Left cardiac atrium (tissue), 4 donors: ENCODE data around the gene HOXB8. TPM values are rescaled to one million over a fixed set of nuclear protein-coding genes. Genes with fewer than 3 reads are reported as not detected.

Source experiments
- ATAC-seq, 2 donors: fragments of 200-7000 bp; cut with Tn5 transposase; one replicate each; pipeline ENCODE4 v1.9.1; 2020; ENCODE audit warnings: mild to moderate bottlenecking in 2 of 2, moderate library complexity in 2 of 2
- DNase-seq: peaks from one replicate; pipeline ENCODE4 v3.0.0-alpha.2; 2020
- intact Hi-C, 2 donors: fragments of 100-400 bp; cut with DNase I; formaldehyde crosslinking; loops; one replicate each; pipeline versions ENCODE4 v1.14.1 to v1.15.1; 2022 to 2023
- long read RNA-seq: library from polyadenylated mRNA; unstranded; transcript quantifications from one replicate; pipeline ENCODE4 v2.0.0, GENCODE V29; 2021
- total RNA-seq, 2 donors: library from RNA; stranded (reverse); fragmentation: NEBNext Ultra II Directional; extraction: Animal tissue kit (Norgen Biotek cat#: 25700); gene quantifications; one replicate each; pipeline ENCODE4 v1.2.1, GENCODE V29; 2021
- donor health status: DM: no; HTN: yes; CAD: no.
- donor health status: DM: no; HTN: yes; CAD: no; lungs with severe emphysema.
- donor health status: DM: yes; HTN: yes; CAD: no.
- donor health status: Dilated cardiomyopathy.

The HOXB8 gene
- total RNA-seq = under 1 TPM in 1 of 2 donors, not detected in 1; 0.32 TPM
- long read RNA-seq = 0 reads

DNA sequence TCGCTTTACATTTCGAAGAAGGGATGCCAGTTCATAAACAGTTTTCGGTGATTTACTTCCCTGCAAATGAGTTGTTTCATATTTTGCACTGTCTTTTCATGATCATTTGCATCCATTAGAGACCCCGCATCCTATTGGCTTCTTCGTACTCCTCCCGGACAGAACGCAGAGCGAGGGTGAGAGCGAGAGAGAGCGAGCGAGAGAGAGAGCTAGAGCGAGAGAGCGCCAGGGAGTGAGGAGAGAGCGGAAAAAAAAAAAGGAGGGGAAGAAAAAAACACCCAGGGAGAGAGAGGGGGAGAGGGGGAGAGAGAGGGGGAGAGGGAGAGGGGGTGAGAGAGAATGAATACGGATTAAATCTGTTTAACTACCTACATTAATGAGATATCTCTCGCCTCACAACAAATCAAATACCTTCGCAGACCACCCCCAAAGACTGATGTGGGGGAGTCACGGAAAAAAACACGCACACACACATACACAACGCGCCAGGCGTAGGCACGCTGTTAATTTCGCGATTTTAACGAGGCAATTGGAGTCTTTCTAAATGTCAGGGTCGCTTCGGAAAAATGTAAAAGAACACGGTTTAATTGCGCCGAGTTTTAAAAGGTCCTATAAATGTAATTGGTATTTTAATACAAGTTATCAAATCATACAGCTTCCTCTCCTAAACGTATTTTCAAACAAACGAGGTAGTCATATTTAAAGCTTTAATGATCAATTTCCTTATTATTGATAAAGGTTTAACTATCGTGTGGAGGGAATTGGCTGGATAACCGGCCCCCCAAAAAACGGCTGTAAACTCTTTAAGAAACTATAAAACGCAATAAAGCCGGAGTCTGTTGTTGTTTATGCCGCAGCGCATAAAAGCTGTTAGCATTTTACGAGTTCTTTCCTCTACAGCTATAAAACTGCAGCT lies at the start of gene HOXB8:
TSS of gene HOXB8 (minus strand) at position 246 of the 916 bp plus-strand sequence. CDS start 588 bp downstream, outside the sequence.
- DNase-seq (no peak), ATAC-seq (no peak)
- intact Hi-C loops = loop anchor here (5.0 to 10.0 kb wide), 3 partner anchors 281 to 591 kb away; no protein-coding TSS in a partner anchor

DNA sequence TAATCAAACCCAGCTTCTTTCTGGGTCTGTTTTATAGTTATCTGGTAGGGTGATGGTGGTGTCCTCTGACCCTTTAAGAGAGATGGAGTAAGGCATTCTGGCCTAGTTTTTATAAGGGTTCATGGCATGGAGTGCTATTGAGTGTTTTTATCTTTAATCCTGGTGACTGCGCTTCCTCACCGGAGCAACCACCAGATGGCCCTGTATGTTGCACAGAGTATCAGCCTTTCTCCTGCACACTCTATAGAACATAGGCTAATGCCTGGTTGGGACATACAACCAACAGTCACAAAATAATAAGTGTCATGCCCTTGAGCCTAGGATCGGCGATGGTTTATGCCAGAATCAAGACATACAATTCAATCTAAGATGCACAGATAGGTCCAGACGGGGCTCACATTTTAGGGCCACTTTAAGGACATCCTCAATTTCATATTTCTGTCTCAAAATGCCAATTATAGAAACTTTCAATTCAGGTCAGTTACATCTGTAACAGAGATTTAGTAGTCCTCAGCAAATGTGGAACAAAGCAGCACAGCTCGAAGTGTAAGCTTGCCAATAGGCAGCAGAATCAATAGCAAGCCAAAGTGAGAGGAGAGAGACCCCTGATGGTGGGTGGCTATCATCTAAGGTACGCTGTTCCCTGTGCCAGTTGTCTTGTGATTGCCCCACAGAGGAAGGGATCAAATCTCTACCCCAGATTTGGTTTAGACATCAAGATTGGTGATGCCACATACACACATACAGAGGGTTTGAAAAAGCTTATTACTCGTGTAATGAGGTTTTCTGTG lies 48.2 kb upstream of the HOXB8 start:
- ATAC-seq (no peak), DNase-seq (no peak)
- intact Hi-C loops = no loop called here

DNA sequence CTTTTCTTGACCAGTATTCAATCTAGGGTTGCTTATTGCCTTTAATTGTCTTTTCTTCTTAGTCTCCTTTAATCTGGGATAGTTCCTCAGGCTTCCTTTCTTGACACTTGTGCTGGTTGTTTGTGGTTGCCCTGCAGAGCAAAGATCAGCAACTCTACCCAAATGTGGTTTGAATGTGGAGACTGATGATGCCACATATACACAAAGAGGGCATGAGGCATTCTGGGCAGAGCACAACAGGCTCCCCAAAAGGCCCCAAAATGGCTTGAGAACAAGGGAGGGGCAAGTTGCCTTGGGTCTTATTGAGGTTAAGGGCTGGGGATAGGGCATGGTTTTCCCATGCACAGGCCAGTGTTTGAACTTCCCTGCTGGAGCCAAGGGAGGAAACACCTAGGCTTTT lies 40.8 kb upstream of the HOXB8 start:
- intact Hi-C loops = no loop called here
- no peak for ATAC-seq
- DNase-seq = no peak

DNA sequence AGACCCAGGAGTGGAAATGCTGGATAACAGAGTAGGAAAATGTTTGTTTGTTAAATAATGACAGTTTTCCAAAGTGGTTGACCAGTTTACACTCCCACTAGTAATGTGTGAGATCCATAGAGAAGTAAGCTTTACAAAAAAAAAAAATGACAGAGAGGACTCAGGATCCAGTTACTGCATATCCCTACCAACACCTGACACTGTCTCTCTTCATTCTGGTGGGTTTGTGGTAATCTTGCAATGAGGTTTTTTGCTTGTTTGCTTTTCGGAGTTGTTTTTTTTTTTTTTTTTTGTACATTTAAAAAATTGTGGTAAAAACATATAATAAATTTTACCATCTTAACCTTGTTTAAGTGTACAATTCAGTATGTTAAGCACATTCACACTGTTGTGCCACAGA lies 34.6 kb upstream of the HOXB8 start:
- DNase-seq (no peak), ATAC-seq (no peak)
- intact Hi-C loops = no loop called here

DNA sequence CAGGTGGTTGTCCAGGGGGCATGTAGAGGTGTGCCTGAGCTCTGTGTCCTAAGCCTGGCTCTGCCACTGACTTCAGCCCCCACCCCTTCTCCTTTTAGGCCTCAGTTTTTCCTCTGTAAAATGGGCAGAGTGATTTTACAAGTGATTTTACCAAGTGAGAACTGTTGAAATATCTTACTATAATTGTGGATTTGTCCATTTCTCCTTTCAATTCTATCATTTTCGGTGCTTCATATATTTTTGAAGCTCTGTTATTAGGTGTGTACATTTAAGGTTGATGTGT lies 32.8 kb upstream of the HOXB8 start:
- ATAC-seq (no peak), DNase-seq (no peak)
- intact Hi-C loops = no loop called here

DNA sequence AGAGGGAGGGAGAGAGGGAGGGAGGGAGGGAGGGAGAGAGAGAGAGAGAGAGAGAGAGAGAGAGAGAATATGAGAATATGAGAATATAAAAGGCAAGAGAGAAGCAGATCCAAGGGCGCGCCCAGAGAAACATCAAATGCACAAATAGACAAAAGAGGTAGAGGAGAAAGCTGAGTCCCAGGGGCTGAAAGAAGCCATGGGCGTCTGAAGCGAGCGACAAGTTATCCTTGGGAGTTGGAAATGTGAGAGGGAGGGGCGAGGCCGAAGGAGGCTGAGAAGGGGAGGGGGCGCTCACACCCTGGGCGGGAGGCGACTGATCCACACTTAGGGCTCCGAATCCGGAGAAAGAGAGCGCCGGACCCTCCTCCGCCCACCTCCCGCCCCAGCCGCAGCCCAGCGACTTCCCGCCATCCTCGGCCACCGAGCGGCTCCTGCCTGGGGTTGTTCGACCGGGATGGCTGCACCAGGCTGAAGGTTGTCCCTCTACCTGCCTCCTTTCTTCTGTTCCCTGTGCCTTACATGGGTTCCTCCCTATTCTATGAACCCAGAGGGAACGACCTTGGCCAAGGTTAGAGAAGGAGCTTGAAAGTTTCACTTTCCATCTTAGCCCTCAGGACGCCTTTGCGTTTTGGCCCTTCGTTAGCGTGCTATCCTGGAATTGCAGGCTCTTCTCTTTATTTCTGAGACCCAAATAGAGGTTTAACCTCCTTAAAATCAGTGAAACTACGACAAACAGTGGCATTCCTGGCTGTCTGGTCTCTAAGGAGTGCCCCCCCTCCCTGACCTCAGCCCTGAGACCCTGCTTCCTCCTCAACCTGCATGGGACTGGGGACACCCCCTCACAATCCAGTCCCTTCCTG lies 32.2 kb upstream of the HOXB8 start:
- intact Hi-C loops = no loop called here
- ATAC-seq = peak in 1 of 2 donors; percentile 19
- no peak for DNase-seq

DNA sequence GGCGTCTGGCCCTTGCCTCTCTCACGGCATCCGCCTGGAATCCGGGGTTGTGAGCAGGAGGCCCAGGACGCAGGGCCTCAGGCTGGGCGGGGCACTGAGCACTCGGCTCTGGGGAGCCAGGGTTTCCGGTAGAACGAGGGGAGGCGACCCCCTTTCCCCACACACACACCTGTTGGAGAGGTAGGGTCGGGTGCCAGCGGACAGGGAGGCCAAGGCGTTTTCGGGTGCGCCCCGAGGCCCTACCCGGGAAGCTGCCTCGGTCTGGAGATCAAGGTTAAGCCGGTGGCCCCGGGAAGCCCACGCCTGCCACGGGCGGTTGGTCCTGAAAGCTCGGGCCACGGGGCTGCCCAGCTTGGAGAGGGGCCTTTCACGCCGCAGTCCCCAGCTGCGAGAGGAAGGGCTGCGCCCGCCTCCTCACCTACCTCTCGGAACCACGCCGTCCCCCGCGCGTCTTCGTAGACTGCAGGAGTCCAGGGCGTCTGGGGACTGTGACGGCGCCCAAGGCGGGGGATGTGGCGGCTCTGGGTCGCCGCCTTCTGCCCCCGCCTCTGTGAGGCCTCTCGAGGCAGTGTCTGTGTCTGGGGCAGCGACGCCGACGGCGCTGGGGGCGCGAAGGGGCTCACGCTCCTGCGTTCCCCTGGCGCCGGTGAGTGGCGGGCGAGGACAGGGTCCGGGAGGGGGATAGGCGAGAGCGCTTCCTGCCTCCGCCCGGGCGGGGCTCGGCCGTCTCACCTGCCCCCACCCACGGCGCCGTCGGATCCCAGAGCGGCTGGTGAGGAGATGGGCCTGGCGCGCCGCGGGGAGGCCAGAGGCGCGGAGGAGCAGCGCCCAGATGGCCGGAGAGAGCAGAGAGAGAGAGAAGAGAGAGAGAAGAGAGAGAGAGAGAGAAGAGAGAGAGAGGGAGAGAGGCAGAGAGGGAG lies 31.4 kb upstream of the HOXB8 start:
- ATAC-seq = peak in 1 of 2 donors; percentile 22
- DNase-seq = no peak
- intact Hi-C loops = no loop called here

DNA sequence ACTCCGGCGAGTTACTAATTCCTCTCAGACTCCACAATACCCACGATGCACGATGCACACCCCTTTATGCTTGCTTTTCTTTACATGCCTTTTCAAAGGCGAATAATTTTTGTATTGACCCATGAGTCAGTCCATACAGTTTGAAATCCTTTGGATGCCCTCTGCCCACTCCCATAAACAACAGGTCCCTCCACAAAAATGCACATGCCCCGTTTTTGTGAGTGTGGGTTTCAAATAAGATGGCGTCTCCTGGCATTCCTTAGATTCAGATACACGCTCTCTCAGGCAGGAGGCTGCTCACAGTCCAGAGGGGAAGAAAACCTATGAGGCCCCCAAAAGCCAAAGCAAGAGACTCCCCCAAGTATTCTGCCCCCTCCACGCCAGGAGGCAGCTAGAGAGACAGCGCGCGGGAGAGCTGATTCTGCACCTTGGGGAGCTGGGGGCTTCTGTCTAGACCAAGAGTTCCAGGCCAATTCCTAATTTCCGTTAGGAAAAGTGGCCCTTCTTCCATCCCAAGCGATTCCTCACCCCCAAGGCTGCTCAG lies 30.6 kb upstream of the HOXB8 start:
- ATAC-seq (no peak), DNase-seq (no peak)
- intact Hi-C loops = no loop called here

DNA sequence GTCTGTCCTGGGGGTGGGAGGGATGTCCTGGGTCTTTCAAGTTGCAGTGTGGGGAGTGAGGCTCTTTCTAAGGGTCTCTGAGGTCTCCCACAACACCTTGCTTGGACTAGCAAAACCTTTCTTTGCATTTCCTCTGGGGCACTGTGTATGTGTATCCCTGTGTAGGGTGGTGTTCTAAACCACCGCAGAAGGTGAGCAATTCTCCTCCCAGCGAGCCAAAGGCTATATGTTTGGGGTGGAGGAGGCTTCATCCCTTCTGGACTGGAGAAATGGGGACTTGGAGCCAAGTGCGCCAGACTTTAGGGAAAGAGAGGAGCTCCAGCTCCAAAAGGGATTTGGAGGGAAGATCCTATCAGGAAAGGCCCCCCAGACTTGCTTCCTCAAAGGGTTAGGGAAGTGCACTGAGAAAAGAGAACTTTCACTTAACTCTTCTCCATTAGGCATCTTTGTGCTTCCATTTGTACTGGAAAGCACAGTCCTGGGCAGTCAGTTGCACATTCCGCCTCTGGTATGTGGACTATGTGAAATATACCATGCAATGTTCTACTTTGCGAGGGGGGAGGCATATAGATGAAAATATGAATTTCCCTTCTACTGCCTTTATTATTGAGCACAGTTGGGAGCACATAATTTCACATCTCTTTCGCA lies 29.9 kb upstream of the HOXB8 start:
- no peak for DNase-seq
- ATAC-seq = no peak
- intact Hi-C loops = no loop called here

DNA sequence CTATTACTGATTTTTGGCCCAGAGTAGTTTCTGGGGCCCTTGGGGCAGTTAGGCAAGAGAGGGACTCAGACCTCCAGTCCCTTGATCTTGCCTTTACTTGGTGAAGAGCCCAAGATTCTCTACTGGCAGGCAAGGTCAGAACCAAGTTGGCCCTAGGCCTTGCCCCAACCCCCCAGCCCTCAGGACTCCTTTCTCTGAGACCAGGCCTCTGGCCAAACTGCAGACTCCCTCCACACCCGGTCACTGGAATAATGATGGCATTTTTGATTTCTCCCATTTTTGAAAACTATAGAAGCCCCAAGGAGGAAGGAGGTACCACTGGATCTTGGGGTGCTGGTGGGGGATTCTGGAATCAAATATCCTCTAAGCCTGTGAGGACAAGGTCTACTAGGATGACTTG lies 29.1 kb upstream of the HOXB8 start:
- intact Hi-C loops = no loop called here

DNA sequence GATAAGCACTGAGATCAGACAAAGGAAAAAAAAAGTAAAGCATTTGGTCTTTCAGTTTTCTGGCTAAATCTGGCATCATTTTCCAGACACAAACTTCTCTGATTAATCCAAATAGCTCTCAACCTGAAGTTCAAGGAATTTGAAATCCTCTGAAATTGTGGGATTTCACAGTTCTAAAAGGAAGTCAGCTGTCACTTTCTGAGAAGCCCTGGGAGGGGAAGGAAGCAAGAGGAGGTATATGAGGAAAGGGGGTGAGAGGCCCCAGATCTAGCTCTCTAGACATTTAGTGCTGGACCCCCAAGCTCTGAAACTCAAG lies 28.6 kb upstream of the HOXB8 start:
- intact Hi-C loops = no loop called here
- no peak for ATAC-seq
- no peak for DNase-seq

More for the DNA sequence above, 29.1 kb upstream of the HOXB8 start:
- DNase-seq (no peak), ATAC-seq (no peak)

DNA sequence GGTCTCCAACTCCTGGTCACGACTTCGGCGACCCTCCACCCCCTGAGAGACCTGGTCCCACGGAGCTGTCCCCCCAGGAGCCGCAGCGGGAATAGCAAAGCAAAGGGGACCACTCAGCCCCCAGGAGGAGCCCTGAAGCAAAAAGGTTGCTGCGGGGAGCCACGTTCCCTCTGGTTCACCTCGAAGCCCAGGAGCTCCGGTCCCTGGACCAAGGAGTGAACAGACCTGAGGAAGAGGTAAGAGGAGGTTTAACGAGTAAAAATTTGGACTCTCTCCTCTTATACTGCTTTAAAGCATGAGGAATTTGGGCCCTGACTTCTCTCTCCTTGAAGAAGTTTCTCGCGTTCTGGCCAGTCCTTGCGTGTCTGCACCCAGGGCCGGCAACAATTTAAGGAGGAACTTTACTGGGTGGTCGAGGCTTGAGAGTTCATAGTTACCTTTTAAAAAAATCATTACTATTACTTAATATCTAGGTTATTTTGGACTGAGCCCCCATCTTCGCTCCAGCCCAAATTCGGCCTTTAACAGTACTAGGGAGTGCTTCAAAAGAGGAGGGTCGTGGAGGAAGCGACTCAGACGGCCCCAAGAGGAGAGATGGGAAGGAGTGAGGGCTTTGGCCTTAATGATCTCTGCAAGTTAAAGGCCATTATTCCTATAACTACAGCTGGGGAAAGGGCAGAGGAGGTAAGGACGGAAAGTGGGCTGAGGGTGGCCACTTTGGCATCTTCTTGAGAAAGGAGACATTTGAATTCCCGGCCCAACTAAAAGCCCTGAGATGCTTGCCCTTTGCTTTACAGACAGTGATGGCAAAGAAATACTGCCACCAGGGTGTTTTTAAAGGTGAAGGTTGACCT lies 28.0 kb upstream of the HOXB8 start:
- intact Hi-C loops = no loop called here
- no peak for DNase-seq
- ATAC-seq = no peak

DNA sequence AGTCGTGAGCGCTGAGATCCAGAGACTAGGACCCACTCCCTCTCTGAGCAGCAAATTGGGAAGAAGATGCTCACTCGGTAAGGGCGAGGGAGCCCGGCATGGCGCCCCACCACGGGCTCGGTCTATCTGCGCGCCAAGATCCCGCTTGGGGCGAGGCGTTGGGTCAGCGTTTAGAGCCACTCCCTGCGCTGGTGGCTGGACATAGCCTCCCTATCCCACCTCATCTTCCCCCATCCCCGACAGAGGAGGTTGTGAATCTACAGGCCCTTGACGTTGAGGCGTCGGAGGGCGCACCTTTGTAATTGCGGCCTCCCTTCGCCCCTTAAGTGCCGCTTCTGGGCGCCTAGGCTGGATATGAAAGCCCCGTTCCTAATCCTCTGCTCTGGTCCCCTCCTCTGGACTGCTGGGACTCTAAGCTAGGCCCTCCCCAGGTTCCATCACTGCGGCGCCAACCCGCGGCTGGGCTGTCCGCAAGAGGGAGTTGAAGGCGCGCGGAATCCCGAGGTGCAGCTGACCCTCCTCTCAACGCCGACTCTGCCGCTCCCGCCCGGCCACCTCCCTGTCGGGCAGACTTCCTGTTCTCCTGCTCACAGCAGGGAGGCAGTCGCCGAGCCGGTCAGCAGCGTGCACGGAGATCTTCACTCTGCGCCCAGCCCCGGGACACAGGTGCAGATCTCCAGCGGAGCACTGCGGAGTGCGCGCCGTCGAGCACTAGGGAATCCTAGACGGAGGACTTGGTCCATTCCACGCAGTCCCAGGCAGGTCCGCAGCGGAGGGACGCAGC lies 27.2 kb upstream of the HOXB8 start:
- no peak for ATAC-seq
- no peak for DNase-seq
- intact Hi-C loops = no loop called here

DNA sequence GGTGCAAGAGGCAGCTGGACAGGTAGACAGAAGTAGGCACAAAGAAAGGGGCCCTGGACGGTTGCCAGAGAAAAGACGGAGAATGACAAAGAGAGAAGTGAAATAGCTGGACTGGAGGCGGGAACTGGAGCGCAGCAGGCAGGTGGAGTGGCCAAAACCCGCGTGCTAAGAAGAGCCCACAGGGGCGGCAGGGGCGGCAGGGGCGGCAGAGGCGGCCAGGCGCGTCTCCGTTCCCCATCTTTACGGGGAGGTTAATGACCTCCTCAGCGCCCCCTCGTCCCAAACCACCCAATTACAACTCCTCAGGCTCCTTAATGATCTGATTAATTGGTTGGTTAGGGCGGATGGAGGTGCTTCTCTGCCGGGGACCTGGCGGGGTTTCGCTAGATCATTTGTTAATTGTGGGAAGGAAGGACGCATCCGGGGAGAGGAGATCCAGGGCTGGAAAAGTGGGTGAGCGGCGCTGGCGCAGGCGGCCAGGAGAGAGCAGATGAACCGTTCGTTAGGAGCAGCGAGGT lies 26.5 kb upstream of the HOXB8 start:
- no peak for ATAC-seq
- no peak for DNase-seq
- intact Hi-C loops = no loop called here

DNA sequence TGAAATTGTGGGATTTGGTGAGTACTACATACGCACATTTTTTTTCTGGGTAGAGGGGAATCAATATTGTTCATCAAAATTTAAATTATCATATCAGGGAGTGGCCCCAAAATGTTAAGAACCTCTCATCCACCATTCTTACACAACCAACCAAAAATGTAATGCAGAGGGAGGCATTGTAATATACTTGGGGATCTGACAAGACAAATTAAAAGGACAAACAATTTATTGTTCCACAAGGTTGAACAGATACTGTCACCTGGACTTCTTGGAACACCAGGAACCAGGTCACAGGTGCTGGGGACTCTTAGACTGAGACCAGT lies 25.7 kb upstream of the HOXB8 start:
- no peak for DNase-seq
- intact Hi-C loops = no loop called here
- ATAC-seq = no peak
